Gastroesophageal sphincter (tissue), 3 donors: ENCODE results near the gene ITGA5.

ENCODE experiments used
- POLR2A ChIP-seq, 2 donors: fragments of 450-650 bp; IDR thresholded peaks; one replicate each; pipeline ENCODE4 v1.6.1; 2017; ENCODE audit warnings: antibody characterized with exemption in 2 of 2, mild to moderate bottlenecking in 2 of 2, moderate library complexity in 1 of 2
- TF ChIP-seq, protein P1 (sequence below), 4 experiments: fragments of 200-600 bp in 2 of 4; fragments of 450-650 bp in 2 of 4; sonication (generic) in 1 of 4; IDR thresholded peaks; one replicate each; pipeline ENCODE4 v1.5.1; 2017 to 2019; ENCODE audit warnings: antibody characterized with exemption in 4 of 4, mild to moderate bottlenecking in 2 of 4, moderate library complexity in 2 of 4

DNA sequence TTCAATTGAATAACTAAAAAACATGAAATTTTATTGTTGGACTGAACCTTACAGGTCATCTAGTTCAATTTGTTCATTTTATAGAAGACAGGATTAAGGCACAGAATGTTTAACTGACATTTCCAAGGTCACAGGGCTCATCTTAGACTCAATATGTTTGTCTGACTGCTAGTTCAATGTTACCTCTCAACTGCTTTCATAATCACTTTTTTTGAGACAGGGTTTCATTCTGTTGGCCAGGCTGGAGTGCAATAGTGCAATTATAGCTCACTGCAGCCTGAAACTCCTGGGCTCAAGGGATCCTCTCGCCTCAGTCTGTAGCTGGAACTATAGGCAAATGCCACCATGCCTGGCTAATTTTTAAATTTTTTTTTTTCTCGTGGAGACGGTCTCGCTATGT lies 24.4 kb upstream of the ITGA5 start:
- TF ChIP-seq, protein P1, sequence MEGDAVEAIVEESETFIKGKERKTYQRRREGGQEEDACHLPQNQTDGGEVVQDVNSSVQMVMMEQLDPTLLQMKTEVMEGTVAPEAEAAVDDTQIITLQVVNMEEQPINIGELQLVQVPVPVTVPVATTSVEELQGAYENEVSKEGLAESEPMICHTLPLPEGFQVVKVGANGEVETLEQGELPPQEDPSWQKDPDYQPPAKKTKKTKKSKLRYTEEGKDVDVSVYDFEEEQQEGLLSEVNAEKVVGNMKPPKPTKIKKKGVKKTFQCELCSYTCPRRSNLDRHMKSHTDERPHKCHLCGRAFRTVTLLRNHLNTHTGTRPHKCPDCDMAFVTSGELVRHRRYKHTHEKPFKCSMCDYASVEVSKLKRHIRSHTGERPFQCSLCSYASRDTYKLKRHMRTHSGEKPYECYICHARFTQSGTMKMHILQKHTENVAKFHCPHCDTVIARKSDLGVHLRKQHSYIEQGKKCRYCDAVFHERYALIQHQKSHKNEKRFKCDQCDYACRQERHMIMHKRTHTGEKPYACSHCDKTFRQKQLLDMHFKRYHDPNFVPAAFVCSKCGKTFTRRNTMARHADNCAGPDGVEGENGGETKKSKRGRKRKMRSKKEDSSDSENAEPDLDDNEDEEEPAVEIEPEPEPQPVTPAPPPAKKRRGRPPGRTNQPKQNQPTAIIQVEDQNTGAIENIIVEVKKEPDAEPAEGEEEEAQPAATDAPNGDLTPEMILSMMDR (IDR thresholded peaks at IDR 0.05) = no peak
- TF ChIP-seq POLR2A (IDR thresholded peaks at IDR 0.05) = no peak
